ENCODE measurements around the gene RAPGEF5.
A peak's percentile ranks its signal among the peaks of the same experiment; 100 is the strongest.

RAPGEF5 gene

GRCh38 chr7:22386206-22386858 lies 29.4 kb upstream of the RAPGEF5 start:
- no peak for DNase-seq (ENCODE audit: low read depth, low spot score)
- no peak overlapping the region for H3K4me3 ChIP-seq (ENCODE audit: low read length)

DNA sequence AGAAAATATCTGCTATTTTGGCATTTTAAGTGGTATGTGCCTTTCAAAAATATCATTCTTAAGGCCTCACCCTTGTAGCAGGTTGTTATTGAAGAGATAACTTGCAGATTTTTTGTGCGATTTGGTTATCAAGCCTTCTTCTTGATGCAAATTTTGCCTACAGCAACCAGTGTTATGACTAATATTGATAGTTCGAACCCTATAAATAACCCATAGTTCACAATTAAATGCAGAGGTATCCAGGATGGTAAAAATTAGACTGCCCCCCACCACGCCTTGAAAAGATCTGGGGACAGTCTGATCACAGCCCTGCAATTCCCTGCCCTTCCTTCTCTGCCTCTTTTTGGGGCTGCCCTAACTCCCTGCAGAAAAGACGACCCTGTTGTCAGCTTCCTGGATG lies 28.4 kb upstream of the RAPGEF5 start:
- no peak overlapping the region for H3K4me3 ChIP-seq (ENCODE audit: low read length)
- no peak for DNase-seq (ENCODE audit: low read depth, low spot score)

DNA sequence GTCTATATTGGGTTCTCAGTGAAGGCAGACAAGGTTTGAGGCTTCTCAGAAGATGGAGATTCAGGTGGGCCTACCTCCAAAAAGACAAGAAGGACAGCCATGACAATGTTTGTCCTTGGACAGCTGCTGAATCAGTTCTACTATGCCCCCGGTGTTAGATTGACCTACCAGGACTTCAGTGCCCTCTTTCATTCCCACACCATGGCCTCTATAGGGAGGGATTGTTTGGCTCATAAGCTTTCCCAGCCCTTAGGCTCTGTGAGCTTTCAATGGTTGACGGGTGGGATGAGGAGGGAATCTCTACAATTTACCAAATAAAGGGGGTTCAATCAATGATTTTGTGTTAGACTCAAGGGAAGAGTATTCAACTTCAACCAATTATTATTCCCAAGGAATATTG lies 23.4 kb upstream of the RAPGEF5 start:
- no peak overlapping the region for H3K4me3 ChIP-seq (ENCODE audit: low read length)
- DNase-seq (ENCODE audit: low read depth, low spot score): no peak

DNA sequence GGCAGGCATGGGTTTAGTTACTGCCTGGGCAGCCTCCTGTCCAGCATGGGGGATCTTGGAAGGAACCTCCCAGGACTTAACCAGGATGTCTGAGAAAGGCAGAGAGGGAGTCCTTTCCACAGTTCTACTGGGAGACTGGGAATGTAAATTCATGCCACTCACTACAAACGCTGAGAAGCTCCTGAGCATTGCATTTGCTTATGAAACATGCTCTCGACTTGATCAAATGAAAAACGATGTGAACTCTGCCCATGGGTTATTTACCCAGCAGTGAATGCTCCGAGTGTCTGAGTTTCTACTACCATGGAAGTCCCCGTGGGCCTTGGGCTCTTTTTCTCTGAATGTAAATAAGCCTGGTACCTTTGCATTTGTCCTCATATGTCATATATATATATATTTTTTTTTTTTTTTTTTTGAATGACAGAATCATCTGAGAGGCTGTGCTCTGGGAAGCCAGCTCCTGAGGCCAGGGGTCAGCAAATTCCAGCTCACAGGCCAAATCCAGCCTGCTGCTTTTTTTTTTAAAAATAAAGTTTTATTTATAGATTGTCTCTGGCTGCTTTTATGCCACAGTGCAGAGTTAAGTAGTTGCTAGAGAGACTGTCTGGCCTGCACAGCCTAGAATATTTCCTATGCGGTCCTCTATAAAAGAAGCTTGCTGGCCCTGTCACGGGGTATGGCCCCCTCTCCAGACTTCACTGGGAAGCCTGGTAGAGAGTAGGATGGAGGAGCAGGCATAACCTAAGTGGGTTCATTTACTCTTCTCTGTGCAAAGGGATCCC lies 21.4 kb upstream of the RAPGEF5 start:
- DNase-seq (ENCODE audit: low read depth, low spot score): no peak
- H3K4me3 ChIP-seq (ENCODE audit: low read length): no peak overlapping the region

DNA sequence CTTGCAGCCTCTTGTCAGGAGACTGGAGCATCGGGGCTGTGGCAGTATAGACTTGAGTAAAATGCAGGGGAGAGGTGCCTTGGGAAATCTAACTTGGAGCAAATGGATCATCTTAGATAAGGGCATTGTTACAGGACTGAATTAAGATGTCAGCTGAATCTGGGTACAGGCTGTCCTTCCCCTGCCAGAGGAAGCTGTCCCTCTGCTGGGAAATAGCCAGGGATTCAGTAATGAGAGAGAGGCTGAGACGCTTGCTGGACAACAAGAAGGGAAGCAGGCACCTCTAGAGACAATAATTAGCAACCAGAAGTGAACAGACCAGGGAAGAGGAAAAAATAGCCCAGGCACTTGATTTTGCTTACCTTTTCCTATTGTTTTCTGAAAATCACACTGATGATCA lies 20.7 kb upstream of the RAPGEF5 start:
- DNase-seq (ENCODE audit: low read depth, low spot score): no peak
- no peak overlapping the region for H3K4me3 ChIP-seq (ENCODE audit: low read length)

- no peak for DNase-seq (ENCODE audit: low read depth, low spot score)
- H3K4me3 ChIP-seq (ENCODE audit: low read length): no peak overlapping the region
Observed at GRCh38 chr7:22375359-22376048, 18.6 kb upstream of the RAPGEF5 start.

DNA sequence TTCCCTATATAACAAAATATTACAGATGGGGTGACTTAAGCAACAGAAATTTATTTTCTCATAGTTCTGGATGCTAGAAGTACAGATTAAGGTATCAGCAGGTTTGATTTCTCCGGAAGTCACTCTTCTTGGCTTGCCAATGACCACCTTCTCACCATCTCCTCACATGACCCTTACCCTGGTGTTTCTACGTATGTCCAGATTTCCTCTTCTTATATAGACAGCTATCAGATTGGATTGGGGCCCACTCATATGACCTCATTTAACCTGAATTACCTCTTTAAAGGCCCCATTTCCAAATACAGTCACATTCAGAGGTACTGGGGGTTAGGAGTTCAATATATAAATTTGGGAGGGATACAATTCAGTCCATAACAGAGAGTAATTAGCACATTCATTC lies 17.0 kb upstream of the RAPGEF5 start:
- H3K4me3 ChIP-seq (ENCODE audit: low read length): no peak overlapping the region
- no peak for DNase-seq (ENCODE audit: low read depth, low spot score)

DNA sequence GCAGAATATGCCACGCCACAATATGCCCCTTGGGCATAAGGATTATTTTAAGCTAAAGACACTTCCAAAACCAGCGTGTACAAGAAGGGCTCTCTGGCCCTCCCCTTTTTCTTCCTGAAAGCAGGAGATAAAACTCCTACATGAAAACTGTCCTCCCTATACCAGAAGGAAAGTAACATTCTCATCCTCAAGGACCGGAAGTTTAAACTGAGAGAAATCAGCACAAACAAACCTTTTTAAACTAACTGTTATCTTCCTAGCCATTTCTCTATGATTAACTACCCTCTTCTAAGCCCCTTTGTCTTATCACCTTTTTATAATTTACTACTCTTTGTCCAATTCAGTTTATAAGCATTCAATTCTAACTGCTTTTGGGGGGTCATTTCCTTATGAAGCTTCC lies 16.4 kb upstream of the RAPGEF5 start:
- no peak overlapping the region for H3K4me3 ChIP-seq (ENCODE audit: low read length)
- no peak for DNase-seq (ENCODE audit: low read depth, low spot score)

- DNase-seq (ENCODE audit: low read depth, low spot score): no peak
- H3K4me3 ChIP-seq (ENCODE audit: low read length): no peak overlapping the region
Observed at GRCh38 chr7:22372863-22373262, 15.9 kb upstream of the RAPGEF5 start.

- H3K4me3 ChIP-seq (ENCODE audit: low read length): no peak overlapping the region
- DNase-seq (ENCODE audit: low read depth, low spot score): no peak
Observed at GRCh38 chr7:22371878-22372277, 14.9 kb upstream of the RAPGEF5 start.

DNA sequence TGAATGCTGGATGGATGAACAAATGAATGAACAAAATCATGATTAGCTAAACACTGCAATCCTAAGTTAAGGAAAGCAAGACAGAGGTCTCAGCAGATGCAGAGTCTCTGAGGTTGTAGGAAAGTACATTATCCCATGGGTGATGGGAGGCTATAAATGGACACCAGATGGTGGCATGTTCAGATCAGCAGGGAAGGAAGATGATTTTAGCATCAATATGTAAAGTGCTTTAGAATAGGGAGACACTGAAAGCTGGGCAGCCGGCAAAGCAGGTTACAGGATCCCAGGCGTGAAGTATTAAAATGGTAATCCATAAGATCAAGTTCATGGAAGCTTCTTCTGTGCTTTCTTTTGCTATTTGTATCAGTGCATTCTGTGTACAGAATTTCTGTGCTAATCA lies 7.9 kb upstream of the RAPGEF5 start:
- no peak for DNase-seq (ENCODE audit: low read depth, low spot score)

DNA sequence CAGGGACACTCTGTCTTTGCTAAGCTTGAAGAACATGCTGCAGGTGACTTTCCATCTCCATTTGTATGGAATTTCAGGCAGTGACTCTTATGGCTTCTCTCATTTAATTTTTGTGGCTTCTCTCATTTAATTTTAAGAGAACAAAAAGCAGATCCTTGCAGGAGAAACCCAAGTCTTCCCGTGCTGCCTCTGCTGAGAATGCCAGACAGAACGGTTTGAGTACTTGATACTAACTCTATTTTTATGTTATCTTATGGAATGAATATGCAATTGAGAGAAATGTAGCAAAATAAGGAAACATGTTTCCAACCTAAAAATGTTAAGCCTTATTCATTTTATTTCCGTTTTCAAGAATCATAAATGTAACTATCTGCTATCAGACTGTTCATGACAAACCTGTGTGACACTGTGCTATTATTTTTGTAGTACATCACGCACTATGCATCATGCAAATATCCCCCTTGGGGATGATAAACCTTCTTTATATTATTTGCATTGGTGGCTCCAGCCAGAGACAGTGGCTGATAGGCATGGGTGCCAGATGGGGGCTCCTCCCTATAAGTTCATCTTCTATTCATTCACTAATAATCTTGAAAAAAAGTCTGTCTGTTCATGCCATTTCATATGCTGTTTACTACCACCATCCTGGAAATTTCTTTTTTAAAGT lies 6.9 kb upstream of the RAPGEF5 start:
- no peak overlapping the region for H3K4me3 ChIP-seq (ENCODE audit: low read length)
- DNase-seq (ENCODE audit: low read depth, low spot score): no peak

More for the DNA sequence above, 7.9 kb upstream of the RAPGEF5 start:
- H3K4me3 ChIP-seq (ENCODE audit: low read length): no peak overlapping the region

GRCh38 chr7:22361795-22362194 lies 4.8 kb upstream of the RAPGEF5 start:
- no peak for DNase-seq (ENCODE audit: low read depth, low spot score)
- H3K4me3 ChIP-seq (ENCODE audit: low read length): no peak overlapping the region

- H3K4me3 ChIP-seq (ENCODE audit: low read length): no peak overlapping the region
Observed at GRCh38 chr7:22361320-22361719, 4.4 kb upstream of the RAPGEF5 start.

DNA sequence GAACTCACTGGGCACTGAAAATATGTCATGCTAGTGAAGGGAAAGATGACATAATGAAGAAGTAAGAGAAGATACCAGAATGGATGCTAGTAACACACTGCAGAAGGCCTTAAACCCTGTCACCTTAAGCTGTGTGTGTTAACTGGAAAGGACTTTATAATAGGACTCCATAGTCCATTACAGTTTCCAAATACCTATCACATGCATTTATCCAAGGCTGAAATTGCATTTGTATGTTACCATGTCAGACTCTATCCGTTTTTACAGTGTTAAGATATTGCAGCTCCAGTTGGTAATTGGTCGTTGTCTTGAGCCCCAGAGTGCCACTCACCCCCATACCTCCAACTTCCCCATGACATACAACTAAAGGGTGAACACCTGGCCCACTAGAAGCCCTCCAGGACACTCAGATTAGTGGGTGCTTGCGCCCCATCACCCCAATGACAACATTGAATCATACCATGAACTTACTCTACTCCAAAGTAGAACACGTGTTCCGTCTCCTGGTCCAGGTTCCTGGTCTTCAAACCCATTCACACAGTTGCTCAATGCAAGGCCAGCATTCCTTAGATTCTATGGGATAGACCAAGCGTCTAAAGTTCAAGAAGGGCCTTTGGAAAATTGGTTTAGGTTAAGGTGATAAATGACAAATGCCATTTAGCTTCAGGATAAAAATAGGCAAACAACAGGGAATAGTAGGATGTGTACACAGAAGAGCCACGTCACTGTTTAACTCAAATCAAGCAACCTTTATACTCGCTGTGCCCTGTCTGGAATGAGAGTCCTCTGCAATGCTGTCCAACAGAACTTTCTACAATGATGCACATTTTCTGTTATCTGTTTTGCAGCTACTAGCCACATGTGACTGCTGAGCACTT lies 2.1 kb upstream of the RAPGEF5 start:
- DNase-seq (ENCODE audit: low read depth, low spot score): no peak
- H3K4me3 ChIP-seq (ENCODE audit: low read length): no peak overlapping the region

More at GRCh38 chr7:22361320-22361719, 4.4 kb upstream of the RAPGEF5 start:
- DNase-seq (ENCODE audit: low read depth, low spot score): no peak

- no peak for DNase-seq (ENCODE audit: low read depth, low spot score)
- peak overlapping the region; percentile 34 for H3K4me3 ChIP-seq (ENCODE audit: low read length)
Observed at GRCh38 chr7:22357311-22358175, 589 bp upstream of the RAPGEF5 start.

DNA sequence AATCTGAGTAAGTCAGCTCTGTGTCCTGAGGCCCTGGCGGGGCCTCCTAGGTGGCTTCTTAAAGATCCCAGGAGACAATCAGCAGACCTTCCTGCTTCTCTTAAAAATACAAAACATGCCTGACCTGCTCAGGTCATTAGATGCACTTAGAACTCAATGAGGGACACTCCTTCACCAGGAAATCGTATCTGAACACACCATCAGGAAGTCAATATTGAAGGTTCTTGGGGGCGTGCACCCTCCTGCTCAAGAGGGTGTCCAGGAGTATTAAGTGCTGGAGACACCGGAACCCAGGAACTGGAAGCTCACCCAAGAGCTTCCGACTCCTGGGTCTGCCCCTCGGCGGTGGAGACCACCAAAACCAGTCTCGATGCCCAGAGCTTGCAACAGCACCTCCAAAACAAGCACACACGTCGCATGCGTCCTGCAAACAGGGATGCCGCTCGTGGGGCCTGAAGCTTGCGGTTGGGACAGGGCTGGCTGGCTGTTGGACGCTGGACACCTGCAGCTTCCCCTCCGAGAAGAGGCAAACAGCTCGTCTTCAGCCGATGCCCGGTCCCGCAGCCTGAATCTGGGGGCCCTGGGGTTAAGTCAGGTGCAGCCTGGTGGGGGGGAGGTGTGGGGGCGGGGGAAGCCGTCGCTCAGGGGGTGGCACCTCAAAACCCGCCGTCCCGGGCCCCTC lies 803 bp downstream of the RAPGEF5 start:
- H3K4me3 ChIP-seq (ENCODE audit: low read length): peak overlapping the region; percentile 50
- DNase-seq (ENCODE audit: low read depth, low spot score): no peak
